Activated effector memory CD4-positive, alpha-beta T cell treated with Interleukin-2 at 50 U/mL for 16 hours (primary cell): ENCODE measurements around the gene TBC1D22A.

Source experiments
- DNase-seq: peaks from one replicate; pipeline ENCODE4 v3.0.0-alpha.2; 2020

TBC1D22A gene

GRCh38 chr22:46737105-46737975, 25.1 kb upstream of the TBC1D22A start:
- DNase-seq, result peak; percentile 35

GRCh38 chr22:46737976-46738646, 24.3 kb upstream of the TBC1D22A start, which contains the start of gene CERK:
Gene CERK, minus strand, starts transcription at chr22:46738252. Its CDS starts 104 bp downstream, at chr22:46738148.
- DNase-seq, result peak; percentile 69

GRCh38 chr22:46738647-46739093, 23.8 kb upstream of the TBC1D22A start:
- DNase-seq, result no peak

GRCh38 chr22:46739094-46739870, 23.2 kb upstream of the TBC1D22A start:
- peak; percentile 67 for DNase-seq

- DNase-seq, result no peak
Observed at GRCh38 chr22:46740910-46741780, 21.3 kb upstream of the TBC1D22A start.

GRCh38 chr22:46741974-46742519, 20.4 kb upstream of the TBC1D22A start:
- no peak for DNase-seq

GRCh38 chr22:46742576-46743221, 19.8 kb upstream of the TBC1D22A start:
- DNase-seq, result no peak

GRCh38 chr22:46744581-46744980, 17.9 kb upstream of the TBC1D22A start:
- DNase-seq, result no peak

GRCh38 chr22:46746192-46746591, 16.3 kb upstream of the TBC1D22A start:
- no peak for DNase-seq

- DNase-seq, result no peak
Observed at GRCh38 chr22:46746620-46747019, 15.8 kb upstream of the TBC1D22A start.

- DNase-seq, result no peak
Observed at GRCh38 chr22:46747646-46748045, 14.8 kb upstream of the TBC1D22A start.

- DNase-seq, result no peak
Observed at GRCh38 chr22:46748206-46748907, 14.1 kb upstream of the TBC1D22A start.

- peak; percentile 77 for DNase-seq
Observed at GRCh38 chr22:46748908-46749675, 13.4 kb upstream of the TBC1D22A start.

- DNase-seq, result no peak
Observed at GRCh38 chr22:46749682-46750529, 12.5 kb upstream of the TBC1D22A start.

- no peak for DNase-seq
Observed at GRCh38 chr22:46750530-46750800, 12.0 kb upstream of the TBC1D22A start.

- DNase-seq, result no peak
Observed at GRCh38 chr22:46750863-46751443, 11.5 kb upstream of the TBC1D22A start.

GRCh38 chr22:46752286-46752987, 10.0 kb upstream of the TBC1D22A start:
- no peak for DNase-seq

- DNase-seq, result no peak
Observed at GRCh38 chr22:46752988-46753310, 9.5 kb upstream of the TBC1D22A start.
